ENCODE measurements around the gene FAM180B.

- TF ChIP-seq CTCF (IDR thresholded peaks at IDR 0.05; ENCODE audit: low read depth, low read length), result no peak
- no peak for TF ChIP-seq POLR2A (IDR thresholded peaks at IDR 0.05; ENCODE audit: extremely low read depth, insufficient read length)
- no peak for TF ChIP-seq MAX (IDR thresholded peaks at IDR 0.05; ENCODE audit: low read depth, low read length)
Measured at GRCh38 chr11:47571895-47572294, 14.6 kb upstream of the FAM180B start.
